Hematopoietic multipotent progenitor cell treated with erythropoietin and hydrocortisone succinate and interleukin-3 and kit ligand, for 6 days (in vitro differentiated cells): ENCODE measurements around the gene FAM167B.
"Not testable (repeated sequence)": the region's sequence is repeated elsewhere in the genome, so short reads cannot be mapped to it uniquely, and the experiment has no call there.

Experiments
- DNase-seq: peaks from one replicate; pipeline ENCODE4 v3.0.0-alpha.2; 2015

The FAM167B gene

DNA sequence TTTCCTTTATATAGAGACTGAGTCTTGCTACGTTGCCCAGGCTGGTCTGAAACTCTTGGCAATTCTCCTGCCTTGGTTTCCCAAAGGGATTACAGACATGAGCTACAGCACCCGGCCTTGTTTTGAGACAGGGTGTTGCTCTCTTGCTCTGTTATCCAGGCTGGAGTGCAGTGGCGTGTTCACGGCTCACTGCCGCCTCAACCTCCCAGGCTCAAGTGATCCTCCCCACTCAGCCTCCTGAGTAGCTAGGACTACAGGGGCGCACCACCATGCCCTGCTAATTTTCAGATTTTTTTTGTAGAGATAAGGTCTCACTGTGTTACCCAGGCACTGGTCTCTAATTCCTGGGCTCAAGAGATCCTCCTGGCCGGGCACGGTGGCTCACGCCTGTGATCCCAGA is 18.8 kb downstream of the FAM167B start:
- DNase-seq = no peak

DNA sequence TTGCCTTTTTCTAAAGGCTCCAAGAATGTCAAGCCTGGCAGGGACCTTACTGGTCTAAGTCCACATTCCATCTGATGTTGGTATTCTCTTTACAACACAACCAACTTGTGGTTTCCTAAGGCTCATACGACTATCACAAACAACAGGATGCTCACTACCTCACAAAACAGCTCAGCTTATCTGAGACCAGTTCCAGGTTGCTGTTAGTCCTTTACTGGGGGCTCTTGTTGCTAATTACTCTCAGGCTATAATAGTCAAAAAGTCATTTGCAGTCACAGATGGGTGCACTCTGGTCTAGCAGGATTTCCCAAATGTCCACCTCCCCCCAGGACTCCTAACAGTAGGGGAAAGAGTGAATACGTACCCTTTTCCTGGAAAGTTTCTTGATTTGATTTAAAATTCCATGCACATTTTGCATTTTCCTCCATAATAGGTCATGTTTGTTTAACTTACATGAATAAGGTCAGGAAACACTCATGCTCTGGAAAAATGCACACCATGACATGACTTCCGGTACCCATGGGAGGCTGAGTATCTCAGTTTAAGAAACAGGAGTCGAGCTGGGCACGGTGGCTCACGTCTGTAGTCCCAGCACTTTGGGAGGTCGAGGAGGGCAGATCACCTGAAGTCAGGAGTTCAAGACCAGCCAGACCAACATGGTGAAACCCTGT is 20.0 kb downstream of the FAM167B start:
- no peak for DNase-seq

DNA sequence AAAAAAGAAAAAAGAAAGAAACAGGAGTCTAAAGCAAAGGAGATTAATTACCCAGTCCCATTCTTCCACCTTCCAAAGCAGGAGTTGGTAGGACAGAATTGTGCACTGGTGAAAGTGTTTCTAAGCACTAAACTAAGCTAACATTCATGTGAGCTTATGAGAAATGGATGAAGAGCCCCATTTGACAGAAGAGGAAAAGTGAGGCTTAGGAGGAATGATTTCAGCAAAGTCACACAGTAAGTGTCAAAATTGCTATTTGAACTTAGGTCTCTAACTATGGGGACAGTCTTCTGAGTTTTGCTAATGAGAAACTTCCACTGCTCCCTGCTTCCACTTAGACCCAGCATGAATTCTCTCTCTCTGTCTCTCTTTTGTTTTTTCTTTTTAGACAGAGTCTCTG is 22.7 kb downstream of the FAM167B start:
- no peak for DNase-seq

DNA sequence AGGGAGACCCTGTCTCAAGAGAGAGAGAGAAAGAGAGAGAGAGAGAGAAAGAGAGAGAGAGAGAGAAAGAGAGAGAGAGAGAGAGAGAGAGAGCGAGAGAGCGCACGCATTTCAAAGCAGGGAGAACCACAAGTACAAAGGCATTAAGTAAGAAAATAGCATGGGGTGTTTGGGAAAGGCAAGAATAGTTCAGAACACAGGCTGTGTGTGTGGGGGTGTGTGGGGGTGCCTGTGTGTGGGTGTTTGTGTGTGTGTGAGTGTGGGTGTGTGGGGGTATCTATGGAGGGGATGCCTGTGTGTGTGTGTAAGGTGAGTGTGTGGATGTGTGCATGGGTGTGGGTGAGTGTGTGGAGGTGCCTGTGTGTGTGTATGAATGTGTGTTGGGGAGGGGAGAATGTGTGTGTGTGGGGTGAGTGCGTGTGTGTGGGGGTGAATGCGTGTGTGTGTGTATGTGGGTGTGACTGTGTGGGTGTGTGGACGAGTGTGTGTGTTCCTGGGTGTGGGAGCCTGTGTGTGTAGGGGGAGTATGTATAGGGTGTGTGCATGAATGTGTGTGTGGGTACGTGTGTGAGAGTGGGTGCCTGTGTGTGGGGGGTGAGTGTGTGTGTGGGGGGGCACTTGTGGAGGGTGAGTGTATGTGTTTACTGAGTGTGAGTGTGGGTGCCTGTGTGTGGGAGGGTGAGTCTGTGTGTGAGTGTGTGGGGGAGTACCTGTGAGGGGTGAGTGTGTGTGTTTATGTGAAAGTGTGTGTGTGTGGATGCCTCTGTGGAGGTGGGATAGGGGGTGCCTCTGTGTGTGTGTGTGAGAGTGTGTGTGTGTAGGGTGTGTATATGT is 25.8 kb downstream of the FAM167B start:
- DNase-seq = no peak

DNA sequence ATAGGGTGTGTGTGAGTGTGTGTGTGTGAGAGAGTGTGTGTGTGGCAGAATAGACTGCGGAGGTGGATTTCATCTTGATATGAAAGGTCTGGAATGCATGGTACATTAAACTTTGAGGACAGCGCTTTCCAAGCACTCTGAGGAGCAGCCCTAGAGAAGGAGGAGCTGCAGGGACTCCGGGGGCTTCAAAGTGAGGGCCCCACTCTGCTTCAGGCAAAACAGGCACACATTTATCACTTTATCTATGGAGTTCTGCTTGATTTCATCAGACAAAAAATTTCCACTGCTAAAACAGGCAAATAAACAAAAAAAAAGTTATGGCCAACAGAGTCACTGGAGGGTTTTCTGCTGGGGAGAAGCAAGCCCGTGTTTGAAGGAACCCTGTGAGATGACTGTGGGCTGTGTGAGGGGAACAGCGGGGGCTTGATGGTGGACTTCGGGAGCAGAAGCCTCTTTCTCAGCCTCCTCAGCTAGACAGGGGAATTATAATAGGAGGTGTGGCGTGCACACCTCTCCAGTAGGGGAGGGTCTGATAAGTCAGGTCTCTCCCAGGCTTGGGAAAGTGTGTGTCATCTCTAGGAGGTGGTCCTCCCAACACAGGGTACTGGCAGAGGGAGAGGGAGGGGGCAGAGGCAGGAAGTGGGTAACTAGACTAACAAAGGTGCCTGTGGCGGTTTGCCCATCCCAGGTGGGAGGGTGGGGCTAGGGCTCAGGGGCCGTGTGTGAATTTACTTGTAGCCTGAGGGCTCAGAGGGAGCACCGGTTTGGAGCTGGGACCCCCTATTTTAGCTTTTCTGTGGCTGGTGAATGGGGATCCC is 26.6 kb downstream of the FAM167B start:
- no peak for DNase-seq

DNA sequence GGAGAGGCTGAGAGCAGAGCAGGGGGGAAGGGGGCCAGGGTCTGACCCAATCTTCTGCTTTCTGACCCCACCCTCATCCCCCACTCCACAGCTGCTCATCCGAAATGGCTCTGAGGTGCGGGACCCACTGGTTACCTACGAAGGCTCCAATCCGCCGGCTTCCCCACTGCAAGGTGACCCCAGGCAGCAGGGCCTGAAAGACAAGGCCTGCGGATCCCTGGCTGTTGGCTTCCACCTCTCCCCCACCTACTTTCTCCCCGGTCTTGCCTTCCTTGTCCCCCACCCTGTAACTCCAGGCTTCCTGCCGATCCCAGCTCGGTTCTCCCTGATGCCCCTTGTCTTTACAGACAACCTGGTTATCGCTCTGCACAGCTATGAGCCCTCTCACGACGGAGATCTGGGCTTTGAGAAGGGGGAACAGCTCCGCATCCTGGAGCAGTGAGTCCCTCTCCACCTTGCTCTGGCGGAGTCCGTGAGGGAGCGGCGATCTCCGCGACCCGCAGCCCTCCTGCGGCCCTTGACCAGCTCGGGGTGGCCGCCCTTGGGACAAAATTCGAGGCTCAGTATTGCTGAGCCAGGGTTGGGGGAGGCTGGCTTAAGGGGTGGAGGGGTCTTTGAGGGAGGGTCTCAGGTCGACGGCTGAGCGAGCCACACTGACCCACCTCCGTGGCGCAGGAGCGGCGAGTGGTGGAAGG is 27.8 kb downstream of the FAM167B start:
- no peak for DNase-seq

DNA sequence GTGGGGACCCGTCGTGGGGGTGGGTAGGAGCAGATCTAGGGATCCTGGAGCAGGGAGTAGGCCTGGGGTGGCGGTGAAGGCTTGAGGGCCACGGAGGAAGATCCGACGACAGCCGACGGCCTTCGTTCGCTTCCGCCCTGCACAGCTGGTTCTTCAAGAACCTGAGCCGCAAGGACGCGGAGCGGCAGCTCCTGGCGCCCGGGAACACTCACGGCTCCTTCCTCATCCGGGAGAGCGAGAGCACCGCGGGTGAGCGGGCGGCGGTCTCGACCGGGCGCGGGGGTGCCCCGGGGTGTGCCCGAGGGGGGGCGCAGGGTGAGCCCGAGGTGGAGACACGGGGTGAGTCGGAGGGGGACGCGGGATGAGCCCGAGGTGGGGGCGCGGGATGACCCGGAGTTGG is 28.4 kb downstream of the FAM167B start:
- no peak for DNase-seq

DNA sequence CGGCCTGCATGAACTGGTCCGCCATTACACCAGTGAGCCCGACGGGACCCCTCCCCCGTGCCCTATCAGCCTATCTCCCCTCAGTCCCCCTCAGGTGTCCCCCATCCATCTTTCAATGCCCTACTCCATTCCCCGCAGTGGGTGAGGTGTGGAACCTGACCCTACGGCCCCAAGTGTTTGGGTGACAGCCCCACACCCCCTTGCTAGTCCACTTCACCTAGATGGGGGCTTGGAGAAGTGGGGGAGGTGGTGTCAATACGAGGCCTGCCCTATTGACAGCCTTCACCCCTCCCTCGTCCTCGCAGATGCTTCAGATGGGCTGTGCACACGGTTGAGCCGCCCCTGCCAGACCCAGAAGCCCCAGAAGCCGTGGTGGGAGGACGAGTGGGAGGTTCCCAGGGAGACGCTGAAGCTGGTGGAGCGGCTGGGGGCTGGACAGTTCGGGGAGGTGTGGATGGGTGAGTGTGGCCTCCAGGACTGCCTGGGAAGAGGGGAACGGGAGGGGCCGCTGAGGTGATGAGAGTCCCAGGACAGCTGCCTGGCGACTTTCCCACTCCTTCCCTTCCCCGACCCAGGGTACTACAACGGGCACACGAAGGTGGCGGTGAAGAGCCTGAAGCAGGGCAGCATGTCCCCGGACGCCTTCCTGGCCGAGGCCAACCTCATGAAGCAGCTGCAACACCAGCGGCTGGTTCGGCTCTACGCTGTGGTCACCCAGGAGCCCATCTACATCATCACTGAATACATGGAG is 29.2 kb downstream of the FAM167B start:
- no peak for DNase-seq

DNA sequence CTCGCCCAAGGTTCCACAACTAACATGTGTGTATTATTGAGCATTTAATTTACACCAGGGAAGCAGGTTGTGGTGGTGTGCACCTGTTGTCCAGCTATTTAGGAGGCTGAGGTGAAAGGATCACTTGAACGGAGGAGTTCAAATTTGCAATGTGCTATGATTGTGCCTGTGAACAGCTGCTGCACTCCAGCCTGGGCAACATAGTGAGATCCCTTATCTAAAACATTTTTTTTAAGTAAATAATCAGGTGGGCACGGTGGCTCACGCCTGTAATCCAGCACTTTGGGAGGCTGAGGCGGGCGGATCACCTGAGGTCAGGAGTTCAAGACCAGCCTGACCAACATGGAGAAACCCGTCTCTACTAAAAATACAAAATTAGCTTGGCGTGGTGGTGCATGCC is 37.8 kb downstream of the FAM167B start:
- not testable (repeated sequence) for DNase-seq

DNA sequence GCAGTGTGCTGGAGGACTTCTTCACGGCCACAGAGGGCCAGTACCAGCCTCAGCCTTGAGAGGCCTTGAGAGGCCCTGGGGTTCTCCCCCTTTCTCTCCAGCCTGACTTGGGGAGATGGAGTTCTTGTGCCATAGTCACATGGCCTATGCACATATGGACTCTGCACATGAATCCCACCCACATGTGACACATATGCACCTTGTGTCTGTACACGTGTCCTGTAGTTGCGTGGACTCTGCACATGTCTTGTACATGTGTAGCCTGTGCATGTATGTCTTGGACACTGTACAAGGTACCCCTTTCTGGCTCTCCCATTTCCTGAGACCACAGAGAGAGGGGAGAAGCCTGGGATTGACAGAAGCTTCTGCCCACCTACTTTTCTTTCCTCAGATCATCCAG is 38.6 kb downstream of the FAM167B start:
- DNase-seq = no peak

DNA sequence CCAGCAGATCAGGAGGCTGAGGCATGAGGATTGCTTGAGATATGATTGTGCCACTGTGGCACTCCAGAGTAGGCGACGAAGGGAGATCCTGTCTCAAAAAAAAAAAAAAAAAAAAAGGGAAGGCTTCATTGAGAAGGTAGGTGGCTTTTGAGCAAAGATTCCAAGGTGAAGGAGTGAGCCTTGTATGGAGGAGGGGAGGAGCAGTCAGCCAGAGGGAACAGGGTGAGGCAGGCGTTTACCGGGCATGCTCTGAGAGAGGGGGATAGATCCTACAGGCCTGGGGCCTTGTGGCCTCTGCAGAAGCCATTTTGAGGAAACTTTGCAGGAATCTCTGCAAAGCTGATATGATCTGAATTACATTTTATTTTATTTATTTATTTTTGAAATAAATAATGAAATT is 39.7 kb downstream of the FAM167B start:
- no peak for DNase-seq

DNA sequence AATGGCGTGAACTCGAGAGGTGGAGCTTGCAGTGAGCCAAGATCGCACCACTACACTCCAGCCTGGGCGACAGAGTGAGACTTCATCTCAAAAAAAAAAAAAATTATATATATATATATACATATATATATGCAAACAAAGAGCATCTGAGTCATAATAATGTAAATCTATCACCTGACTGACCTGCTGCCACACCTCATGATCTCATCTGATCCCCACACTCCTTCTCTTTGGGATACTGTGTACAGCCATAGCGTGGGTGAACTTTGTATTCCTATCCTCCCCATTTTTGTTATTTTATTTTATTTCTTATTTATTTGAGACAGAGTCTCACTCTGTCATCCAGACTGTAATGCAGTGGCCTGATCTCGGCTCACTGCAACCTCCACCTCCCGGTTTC is 42.2 kb downstream of the FAM167B start:
- DNase-seq = no peak

DNA sequence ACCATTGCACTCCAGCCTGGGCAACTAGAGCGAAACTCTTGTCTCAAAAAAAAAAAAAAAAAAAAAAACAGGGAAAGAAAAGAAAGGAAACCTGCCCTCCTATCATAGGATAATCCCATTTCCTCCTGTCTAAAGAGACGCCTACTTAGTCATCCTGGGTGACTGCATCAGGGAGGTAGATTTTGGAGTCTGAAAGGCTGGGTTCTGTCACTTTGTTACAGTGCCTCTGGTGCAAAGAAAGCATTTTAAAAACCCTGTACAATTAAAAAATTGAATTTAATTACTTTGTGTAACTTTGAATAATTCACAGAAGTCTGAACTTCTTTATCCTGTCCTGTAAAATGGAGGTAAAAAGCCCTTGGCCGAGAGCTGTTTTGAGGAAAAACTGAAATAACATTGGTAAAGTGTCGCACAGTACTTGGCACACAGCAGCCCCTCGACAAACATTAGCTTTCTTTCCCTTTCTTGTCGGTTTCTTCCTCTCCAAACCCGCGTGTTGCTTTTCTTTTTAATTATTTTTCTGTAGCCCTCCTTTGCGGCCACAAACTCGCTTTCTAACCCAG is 44.2 kb downstream of the FAM167B start:
- DNase-seq = peak; percentile 28

DNA sequence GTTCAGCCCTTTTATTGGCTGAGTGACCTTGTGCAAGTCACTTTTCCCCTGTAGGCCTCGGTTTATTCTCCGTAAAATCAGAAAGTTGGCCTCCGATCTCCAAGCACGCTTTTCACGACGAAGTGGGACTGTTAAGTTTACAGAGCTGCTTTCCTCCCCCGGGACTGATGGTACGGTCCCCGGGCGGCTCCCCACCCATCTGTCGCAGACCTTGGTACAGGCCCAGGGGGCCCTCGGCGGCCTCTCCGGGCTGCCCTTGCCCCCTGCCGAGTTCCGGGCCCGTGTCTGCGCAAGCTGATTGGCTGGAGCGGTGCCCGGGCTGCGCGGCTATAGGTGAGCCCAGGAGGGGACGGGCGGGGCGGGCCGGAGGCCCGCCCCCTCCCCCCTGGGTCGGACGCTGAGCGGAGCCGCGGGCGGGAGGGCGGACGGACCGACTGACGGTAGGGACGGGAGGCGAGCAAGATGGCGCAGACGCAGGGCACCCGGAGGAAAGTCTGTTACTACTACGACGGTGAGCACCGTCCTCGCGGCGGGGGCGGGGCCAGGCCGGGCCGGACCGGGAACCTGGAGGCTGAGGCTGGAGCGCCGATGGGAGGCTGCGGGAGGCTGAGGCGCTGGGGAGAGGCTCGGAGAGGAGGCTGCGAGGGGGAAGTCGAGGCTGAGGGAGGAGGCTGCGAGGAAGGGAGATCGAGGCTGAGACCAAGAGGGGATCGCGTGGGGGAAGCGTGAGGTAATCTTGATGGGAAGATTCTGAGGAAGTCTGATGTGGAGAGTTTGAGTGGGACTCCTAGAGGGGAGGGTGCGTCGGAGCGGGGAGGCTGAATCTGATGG is 44.9 kb downstream of the FAM167B start, which contains the start of gene HDAC1:
HDAC1 (plus strand) TSS at position 376 of the 831 bp plus-strand sequence; CDS start at position 463, 87 bp downstream.
- DNase-seq = peak; percentile 98

DNA sequence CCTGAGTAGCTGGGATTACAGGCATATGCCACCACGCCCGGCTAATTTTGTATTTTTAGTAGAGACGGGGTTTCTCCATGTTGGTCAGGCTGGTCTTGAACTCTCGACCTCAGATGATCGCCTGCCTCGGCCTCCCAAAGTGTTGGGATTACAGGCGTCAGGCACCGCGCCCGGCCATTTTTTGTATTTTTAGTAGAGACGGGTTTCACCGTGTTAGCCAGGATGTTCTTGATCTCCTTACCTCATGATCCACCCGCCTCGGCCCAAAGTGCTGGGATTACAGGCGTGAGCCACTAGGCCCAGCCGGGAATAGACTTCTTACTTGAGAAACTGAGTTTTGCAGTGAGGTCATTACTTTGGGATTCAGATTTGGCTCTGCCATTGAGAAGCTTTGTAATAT is 51.2 kb downstream of the FAM167B start:
- DNase-seq = not testable (repeated sequence)
